ENCODE measurements around the gene IFFO2.

DNA sequence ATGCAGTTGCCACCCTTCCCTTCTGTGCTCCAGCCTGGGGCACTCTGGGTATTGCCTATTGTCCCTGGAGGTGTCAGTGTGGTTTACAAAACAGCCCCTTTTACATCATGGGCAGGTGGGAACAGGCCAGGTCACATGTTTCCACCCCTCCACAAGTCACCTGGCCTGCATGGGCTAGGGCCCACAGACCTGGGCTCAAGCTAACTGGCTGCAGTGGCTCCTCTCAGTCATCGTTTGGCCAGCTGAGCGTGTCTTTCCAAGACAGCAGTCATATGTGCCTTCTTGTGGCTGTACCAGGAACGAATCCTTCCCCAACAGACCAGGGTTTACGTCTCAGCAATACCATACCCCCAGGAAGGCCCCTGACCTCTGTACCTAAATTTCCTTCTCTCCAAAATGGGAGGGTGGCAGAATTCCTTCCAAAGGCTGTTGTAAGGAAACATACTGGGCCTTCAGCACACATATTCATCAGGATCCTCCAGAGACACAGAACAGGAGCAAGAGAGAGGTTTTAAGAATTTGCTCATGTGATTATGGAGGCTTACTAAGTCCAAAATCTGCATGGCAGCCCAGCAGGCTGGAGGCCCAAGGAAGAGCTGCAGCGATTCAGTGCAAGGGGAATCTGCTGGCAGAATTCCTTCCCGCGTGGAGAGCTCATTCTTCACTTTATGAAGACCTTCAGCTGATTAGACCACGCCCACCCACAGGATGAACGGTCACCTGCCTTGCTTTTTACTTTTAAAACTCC is 86.5 kb downstream of the IFFO2 start:
- no peak for TF ChIP-seq POLR2AphosphoS5 (IDR thresholded peaks at IDR 0.05; ENCODE audit: low read depth)
- TF ChIP-seq, protein P1, sequence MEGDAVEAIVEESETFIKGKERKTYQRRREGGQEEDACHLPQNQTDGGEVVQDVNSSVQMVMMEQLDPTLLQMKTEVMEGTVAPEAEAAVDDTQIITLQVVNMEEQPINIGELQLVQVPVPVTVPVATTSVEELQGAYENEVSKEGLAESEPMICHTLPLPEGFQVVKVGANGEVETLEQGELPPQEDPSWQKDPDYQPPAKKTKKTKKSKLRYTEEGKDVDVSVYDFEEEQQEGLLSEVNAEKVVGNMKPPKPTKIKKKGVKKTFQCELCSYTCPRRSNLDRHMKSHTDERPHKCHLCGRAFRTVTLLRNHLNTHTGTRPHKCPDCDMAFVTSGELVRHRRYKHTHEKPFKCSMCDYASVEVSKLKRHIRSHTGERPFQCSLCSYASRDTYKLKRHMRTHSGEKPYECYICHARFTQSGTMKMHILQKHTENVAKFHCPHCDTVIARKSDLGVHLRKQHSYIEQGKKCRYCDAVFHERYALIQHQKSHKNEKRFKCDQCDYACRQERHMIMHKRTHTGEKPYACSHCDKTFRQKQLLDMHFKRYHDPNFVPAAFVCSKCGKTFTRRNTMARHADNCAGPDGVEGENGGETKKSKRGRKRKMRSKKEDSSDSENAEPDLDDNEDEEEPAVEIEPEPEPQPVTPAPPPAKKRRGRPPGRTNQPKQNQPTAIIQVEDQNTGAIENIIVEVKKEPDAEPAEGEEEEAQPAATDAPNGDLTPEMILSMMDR (conservative IDR thresholded peaks at IDR 0.05; ENCODE audit: low read depth in 2 of 2) = no peak
- no peak for TF ChIP-seq CREB1 (CRISPR knock-in tag; IDR thresholded peaks at IDR 0.05; ENCODE audit: low read depth)
